Stimulated activated CD8-positive, alpha-beta memory T cell treated with anti-CD3 and anti-CD28 coated beads, Interleukin-2, amount 100 ng/mL, for 48 hours (primary cell): ENCODE measurements around the gene CNBD2.
"Not testable (repeated sequence)": the region's sequence is repeated elsewhere in the genome, so short reads cannot be mapped to it uniquely, and the experiment has no call there.

Source experiments
- DNase-seq, 2 donors: peaks; one replicate each; pipeline ENCODE4 v3.0.0-alpha.2; 2020; ENCODE audit warnings: low read depth in 2 of 2

The CNBD2 gene

GRCh38 chr20:36063916-36064657, 95.7 kb downstream of the CNBD2 start:
- no peak for DNase-seq

- peak; percentile 84 to 93 for DNase-seq
Measured at GRCh38 chr20:36064658-36065426, 96.5 kb downstream of the CNBD2 start.

GRCh38 chr20:36065427-36065998, 97.1 kb downstream of the CNBD2 start:
- no peak for DNase-seq

GRCh38 chr20:36066777-36067176, 98.4 kb downstream of the CNBD2 start:
- DNase-seq = no peak

GRCh38 chr20:36068526-36068925, 100.1 kb downstream of the CNBD2 start:
- not testable (repeated sequence) for DNase-seq

GRCh38 chr20:36070451-36070850, 102.1 kb downstream of the CNBD2 start:
- no peak for DNase-seq

- no peak for DNase-seq
Measured at GRCh38 chr20:36071848-36072247, 103.5 kb downstream of the CNBD2 start.

- no peak for DNase-seq
Measured at GRCh38 chr20:36074983-36075382, 106.6 kb downstream of the CNBD2 start.

GRCh38 chr20:36077762-36078161, 109.4 kb downstream of the CNBD2 start:
- DNase-seq = not testable (repeated sequence)

GRCh38 chr20:36079486-36079885, 111.1 kb downstream of the CNBD2 start:
- DNase-seq = no peak

GRCh38 chr20:36079984-36080383, 111.6 kb downstream of the CNBD2 start:
- not testable (repeated sequence) for DNase-seq
